Measurements from ENCODE around the gene NKPD1.
A peak's percentile ranks its signal among the peaks of the same experiment; 100 is the strongest.

Gene NKPD1, protein sequence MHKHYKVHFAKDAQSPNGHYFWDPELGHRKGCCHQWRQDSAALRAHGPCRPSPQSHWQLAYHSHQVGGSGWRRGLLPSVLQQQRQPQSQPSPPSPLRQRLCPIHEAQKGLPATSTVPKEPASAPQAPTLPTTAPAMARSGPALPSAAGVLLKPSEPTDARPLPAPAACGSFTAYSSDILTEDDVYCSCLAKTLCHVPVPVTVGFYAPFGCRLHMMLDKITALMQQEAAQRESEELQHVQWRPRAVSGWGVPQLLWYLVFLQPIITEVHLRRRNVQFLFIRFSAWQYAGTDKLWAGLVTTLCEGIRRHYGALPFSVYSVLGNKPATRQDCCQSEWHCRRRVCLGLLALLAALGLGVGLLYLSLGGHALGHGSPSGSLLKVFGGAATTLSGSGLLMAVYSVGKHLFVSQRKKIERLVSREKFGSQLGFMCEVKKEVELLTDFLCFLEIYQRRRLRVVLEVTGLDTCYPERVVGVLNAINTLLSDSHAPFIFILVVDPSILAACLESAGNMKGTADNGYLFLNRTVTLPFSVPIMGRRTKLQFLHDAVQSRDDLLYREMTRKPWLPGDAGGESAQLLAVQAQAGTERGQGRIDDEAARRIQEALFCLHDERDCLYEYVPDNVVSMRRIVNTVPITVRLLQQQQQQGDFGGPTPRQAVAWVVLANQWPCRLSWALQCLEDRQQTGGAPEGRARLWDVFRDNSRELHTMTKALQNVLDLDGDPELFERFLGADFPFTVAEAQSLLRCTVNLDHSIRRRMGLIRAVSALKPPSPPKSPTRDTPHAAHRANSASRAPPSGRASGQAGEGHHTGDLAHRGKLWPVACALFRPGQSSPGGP

DNA sequence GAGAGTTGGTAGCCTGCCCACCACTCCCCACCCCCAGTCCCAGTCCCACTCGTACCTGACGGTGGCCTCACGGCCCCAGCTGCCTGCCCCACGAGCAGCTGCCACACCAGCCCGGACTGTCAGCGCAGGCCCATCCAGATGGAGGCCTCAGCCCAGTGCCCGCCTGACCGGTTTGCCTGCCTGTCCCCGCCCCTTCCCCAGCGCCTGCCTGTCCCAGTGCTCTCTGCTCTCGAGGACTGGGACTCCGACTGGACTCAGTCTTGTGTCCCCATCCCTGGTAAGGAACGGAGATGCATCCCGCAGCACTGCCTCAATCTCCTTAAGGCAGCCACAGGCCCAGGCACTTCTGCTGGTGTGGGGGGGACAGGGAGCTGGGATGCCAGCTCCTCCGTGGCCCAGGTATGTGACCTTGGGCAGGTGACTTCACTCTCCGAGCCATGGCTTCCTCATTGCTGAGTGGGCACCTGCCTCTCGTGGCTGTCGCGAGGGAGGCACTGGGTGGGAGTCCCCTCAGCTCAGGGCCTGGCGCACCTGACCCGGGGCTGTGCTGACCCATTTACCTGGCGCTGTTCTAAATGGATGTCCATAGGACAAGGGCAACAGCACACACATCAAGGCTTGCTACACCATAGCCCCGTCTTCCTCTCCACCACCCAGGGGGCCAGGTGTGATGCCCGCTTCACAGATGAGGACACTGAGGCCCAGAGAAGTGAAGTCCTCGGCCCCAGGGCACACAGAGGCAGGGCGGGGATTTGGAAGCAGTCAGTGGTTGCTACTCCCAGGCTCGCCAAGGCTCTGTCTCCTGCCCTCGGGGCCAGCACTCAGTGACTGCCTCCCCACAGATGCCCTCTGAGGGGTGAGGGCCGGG lies at the start of gene NKPD1:
TSS of gene NKPD1 (minus strand) at position 113 of the 868 bp plus-strand sequence. CDS start 832 bp downstream, outside the sequence.
- DNase-seq = no peak

GRCh38 chr19:45206328-45206727 lies 45.5 kb upstream of the NKPD1 start:
- no peak for DNase-seq

- no peak for DNase-seq
Measured at GRCh38 chr19:45205810-45206209, 45.0 kb upstream of the NKPD1 start.

DNA sequence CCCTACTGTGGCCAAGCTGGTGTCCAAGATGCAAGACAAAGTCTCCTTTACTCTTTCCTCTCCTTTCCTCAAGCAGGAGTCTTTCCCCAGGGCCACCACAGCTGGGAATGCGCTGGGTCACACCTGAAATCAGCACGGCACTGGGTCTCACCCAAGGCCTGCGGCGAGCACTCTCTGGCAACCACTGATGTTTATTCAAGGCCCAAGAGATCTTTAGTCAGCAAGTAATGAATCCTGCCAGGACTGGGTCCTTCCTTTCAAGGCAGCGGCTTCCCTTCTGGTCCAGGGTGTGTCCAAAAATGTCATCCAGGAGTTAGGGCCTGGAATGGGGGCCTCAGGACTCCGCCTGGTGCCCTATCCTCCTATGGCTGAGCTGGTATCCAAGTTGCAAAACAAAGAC lies 41.9 kb upstream of the NKPD1 start:
- DNase-seq = no peak

DNA sequence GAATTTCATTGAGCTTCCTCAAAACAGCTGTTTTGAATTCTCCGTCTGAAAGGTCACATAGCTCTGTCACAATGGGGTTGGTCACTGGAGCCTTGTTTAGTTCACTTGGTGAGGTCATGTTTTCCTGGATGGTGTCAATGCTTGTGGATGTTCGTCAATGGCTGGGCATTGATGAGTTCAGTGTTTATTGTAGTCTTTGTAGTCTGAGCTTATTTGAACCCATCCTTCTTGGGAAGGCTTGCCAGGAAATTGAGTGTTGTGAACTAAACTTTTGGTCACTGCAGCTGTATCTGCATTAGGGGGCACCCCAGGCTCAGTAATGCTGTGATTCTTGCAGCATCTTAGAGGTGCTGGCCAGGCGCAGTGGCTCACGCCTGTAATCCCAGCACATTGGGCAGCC lies 39.8 kb upstream of the NKPD1 start:
- DNase-seq = no peak

- DNase-seq = no peak
Measured at GRCh38 chr19:45195764-45196163, 35.0 kb upstream of the NKPD1 start.

- no peak for DNase-seq
Measured at GRCh38 chr19:45191375-45191774, 30.6 kb upstream of the NKPD1 start.

- DNase-seq = no peak
Measured at GRCh38 chr19:45189971-45190370, 29.2 kb upstream of the NKPD1 start.

DNA sequence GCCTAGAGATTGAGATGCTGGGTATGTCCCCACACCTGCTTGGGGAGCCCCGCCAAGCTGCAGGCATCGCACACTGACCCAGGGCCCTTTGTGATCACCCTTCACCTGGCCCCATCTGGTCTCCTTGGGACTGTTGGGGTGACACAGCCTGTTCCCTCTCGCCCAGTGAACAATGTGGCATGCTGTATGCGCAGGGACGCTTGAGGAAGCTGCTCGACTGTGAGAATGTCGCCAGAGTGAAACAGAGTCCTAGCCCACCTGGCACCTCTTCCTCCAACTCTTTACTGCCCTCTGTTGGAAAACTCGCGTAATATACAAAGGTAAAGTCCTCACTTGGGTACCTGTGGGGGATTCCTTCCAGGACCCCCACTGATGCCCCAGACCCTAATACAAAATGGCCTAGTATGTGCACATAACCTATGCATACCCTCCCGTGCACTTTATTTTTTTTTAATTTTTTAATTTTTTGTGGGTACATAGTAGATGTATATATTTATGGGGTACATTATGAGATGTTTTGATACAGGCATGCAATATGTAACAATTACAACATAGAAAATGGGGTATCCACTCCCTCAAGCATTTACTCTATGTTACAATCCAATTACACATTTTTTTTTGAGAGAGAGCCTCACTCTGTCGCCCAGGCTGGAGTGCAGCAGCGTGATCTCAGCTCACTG lies 26.8 kb upstream of the NKPD1 start:
- no peak for DNase-seq

DNA sequence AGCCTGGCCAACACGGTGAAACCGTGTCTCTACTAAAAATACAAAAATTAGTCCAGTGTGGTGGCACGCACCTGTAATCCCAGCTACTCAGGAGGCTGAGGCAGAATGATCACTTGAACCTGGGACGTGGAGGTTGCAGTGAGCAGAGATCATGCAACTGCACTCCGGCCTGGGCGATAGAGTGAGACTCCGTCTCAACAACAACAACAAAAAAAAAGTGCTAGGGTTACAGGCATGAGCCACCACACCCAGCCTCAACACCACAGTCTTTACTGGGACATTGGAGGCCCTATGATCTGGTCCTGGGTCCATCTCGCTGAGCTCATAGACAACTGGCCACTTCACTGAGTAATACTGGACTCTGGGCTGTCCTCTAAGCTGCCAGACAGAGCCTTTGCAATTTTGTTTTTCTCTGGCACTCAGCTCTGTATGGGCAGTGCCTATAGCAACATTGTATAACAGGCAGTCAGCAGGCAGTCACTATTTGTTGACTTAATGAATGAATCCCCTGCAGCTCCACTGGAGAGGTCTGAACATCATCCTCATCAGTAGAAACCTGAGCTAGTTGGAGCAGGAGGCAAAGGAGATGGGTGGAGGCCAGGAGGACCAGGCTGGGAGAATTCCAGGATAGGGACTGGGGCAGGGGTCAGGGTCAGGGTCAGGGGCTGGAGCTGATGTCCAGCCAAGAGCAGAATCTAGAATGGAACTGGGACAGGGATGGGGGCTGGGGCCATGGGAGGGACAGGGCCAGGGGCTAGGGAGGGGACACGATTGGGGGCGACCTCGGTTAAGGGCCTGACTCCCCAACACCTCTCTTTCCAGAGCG lies 25.9 kb upstream of the NKPD1 start:
- DNase-seq = no peak

DNA sequence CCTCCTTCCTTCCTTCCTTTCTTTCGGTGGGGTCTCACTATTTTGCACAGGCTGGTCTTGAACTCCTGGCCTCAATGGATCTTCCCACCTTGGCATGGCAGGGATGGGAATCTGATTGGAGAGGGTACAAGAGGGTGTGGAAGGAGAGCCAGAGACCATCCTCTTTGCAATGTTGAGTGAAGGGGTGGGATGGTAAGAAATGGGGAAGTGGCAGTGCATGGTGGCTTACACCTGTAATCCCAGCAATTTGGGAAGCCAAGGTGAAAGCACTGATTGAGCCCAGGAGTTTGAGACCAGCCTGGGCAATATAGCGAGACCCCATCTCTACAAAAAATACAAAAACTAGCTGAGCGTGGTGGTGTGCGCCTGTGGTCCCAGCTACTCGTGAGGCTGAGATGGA lies 23.3 kb upstream of the NKPD1 start:
- no peak for DNase-seq

DNA sequence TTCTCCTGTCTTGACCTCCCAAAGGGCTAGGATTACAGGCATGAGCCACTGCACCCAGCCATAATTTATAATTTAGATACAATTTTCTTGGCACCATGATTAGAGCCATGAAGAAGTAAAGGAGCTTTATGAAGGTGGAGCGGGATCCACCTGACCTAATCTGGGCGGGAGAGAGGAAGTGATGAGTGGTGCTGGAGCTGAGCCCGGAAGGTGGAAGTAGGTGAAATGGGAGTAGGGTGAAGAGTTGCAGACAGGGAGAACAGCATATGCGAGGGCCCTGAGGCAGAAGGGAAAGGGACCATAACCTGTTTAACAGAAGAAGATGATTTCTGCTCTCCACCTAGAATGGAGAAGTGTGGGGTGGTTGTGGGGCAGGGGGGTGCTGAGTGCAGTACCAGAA lies 22.0 kb upstream of the NKPD1 start:
- no peak for DNase-seq

DNA sequence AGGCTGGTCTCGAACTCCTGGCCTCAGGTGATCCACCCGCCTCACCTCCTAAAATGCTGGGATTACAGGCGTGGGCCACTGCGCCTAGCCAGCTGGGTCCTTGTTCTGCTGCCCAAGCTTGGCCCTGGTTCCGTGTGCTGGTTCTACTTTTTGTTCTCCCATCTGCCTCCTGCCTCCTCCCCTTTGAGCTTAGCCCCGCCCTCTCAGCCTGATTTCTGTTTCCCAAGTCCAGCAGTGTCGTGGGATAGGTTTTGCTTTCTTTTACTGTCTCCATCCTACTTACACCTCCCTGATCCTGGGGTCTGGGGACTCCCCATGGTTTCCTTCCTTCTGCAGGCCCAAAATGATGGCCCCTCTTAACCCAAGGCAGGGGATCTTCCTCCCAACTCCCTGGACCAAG lies 20.2 kb upstream of the NKPD1 start:
- DNase-seq = no peak

- DNase-seq = no peak
Measured at GRCh38 chr19:45179892-45180370, 19.1 kb upstream of the NKPD1 start.

DNA sequence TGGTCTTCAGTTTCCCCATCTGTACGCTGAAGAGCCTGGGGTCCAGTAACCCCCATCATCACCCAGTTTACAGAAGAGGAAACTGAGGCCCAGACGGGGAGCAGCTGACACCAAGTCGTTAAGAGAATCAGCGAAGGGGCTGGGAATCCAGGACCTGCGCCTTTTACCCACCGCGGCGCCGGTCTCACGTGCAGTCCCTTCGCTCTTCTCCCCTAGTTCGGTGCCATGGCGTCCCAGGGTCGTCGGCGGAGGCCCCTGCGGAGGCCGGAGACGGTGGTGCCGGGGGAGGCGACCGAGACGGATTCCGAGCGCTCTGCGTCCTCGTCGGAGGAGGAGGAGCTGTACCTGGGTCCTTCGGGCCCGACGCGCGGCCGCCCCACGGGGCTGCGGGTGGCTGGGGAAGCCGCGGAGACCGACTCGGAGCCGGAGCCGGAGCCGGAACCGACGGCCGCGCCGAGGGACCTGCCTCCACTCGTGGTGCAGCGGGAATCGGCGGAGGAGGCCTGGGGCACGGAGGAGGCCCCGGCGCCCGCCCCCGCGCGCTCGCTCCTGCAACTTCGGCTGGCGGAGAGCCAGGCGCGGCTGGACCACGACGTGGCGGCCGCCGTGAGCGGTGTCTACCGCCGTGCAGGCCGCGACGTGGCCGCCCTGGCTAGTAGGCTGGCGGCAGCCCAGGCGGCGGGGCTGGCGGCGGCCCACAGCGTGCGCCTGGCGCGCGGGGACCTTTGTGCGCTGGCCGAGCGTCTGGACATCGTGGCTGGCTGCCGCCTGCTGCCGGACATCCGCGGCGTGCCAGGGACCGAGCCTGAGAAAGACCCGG lies 18.5 kb upstream of the NKPD1 start:
- no peak for DNase-seq

GRCh38 chr19:45178262-45179071 lies 17.7 kb upstream of the NKPD1 start, which contains the start of gene BLOC1S3:
Gene BLOC1S3, plus strand, starts transcription at chr19:45178784. Its CDS starts 513 bp downstream, at chr19:45179297.
- peak; percentile 100 for DNase-seq

GRCh38 chr19:45177817-45178261 lies 17.1 kb upstream of the NKPD1 start, which contains the start of gene TRAPPC6A:
Gene TRAPPC6A, minus strand, starts transcription at chr19:45178237. Its CDS starts 19 bp downstream, at chr19:45178218.
- no peak for DNase-seq

DNA sequence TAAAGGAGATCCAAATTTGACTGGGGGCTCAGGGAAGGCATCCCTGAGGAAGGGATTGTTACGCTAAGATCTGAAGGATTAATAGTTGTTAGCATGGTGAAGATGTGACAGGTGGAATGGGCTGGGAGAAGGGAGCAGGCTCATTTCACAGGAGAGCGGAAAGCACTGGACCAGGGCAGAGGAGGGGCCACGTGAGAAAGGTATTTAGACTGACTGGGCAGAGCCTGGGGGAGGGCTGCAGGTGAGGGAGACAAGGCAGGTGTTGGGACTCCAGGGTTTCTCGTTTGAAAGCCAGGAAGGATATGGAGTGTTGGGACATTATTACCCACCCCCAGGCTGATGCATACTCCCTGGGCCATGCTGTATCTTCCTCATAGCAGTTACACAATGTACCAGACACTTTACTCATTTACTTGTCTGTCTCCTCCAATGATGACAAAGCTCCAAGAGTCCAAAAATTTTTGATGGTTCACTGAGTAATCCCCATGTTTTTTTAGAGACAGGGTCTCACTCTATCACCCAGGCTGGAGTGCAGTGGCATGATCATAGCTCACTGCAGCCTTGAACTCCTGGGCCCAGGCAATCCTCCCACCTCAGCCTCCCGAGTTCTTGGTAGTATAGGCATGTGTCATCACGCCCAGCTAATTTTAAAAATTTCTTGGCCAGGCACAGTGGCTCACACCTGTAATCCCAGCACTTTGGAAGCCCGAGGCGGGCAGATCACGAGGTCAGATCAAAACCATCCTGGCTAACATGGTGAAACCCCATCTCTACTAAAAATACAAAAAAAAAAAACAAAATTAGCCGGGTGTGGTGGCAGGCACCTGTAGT lies 14.9 kb upstream of the NKPD1 start:
- no peak for DNase-seq
